Measurements from ENCODE around the gene TOX2.

Gene TOX2

DNA sequence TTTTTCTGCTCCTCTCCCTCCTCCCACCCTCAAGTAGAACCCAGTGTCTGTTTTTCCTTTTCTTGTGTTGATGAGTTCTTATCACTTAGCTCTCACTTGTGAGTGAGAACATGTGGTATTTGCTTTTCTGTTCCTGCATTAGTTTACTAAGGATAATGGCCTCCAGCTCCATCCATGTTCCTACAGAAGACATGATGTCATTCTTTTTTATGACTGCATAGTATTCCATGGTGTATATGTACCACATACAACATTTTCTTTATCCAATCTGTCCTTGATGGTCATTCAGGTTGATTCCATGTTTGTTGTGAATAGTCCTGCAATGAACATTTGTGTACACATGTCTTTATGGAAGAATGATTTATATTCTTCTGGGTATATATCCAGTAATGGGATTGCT is 81.0 kb downstream of the TOX2 start:
- no peak for DNase-seq (ENCODE audit: low read depth in 1 of 2, low spot score in 1 of 2)

DNA sequence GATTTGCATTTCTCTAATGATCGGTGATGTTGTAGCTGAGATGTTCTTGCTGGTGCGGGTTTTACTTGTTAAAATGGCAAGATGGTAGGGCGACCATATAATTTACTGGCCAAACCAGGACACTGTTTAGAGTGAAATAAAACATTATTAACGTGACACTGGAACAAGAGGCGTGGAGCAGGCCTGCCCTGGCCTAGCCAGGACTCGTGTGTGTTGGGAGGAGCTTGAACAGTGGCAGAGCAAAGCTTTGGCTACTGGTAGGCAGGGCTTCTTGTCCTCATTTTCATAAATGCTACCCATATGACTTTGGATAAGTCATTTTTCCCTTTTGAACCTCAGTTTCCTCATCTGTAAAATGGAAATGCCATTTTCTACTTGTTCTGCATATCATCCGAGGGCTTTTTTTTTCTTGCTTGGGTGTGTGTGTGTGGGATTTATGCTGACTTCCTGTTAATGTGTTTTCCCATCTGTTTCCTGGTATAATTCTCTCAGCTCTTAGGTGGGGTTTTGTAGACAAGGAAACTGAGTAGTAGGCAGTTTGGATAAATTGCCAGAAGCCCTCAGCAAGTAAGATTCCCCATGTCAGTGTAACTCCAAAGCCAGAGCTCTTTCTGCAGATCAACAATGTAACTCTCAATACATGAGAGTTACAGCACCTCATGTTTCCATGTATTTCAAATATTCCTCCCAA is 81.7 kb downstream of the TOX2 start:
- DNase-seq (ENCODE audit: low read depth in 1 of 2, low spot score in 1 of 2) = no peak

DNA sequence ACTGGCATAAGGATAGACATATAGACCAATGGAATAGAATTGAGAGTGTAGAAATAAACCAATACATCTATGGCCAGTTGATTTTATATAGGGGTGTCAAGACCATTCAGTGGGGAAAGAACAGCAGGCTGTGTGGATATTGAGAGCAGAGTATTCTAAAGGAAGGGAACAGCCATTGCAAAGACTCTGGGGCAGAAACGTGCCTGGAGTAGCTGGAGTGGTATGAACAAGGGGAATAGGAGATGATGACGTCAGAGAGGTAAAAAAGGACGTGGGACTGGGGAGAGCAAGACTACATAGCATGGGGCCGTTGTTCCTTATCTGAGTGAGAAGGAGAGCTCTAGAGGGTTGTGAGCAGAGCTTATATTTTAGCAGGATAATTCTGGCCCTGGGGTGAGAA is 85.2 kb downstream of the TOX2 start:
- no peak for DNase-seq (ENCODE audit: low read depth in 1 of 2, low spot score in 1 of 2)

DNA sequence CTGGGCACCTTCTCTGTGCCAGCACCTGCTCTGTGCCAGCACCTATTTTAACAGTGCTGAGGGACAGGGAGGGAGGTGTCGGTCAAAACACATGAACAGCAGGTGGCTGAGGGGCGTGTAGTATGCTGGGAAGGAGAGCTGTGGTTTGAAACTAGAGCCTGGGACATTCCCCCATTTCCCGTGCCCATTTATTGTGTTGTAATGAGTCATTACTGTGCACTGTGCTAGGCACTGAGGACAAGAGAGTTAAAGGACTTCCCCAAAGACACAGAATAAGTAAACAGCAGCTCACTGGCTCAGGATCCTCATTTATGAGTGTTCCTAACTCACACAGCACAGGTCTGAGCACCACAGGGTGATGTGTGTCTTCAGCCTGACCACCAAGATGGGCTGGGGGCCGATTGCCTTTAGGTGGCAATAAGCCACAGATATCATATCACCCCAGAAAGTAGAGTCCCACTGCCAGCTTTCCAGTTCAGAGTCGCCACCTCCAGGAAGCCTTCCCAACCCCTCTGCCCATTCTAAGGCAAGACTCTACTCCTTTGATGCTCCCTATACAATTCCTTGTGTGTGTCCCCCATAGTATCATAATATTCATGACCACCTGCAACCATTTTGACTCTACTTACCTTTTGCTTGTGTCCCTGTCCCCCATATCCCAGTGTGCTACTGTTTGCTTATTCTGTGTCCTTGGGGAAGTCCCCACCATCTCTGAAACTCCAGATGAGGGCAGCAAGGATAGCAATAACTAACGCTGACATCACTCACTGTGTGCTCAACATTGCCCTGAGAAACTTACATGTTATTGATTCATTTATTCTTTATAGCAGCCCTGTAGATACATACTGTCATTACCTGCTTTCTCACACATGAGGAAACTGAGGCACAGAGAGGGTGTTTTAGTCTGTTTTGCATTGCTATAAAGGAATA is 87.3 kb downstream of the TOX2 start:
- no peak for DNase-seq (ENCODE audit: low read depth in 1 of 2, low spot score in 1 of 2)

DNA sequence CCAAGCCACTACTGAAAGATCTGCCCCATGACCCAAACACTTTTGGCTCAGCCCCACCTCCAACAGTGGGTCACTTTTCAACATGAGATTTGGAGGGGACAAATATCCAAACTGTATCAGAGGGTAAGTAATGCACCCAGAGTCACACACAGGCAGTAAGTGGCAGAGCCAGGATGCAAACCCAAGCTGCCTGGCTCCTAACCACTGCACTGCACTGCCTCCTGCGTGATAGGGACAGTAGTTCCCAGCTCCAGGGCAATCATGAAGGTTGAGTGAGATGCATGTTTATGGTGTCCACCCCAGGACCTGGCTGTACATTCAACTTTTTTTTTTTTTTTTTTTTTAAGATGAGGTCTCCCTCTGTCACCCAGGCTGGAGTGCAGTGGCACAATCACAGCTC is 88.2 kb downstream of the TOX2 start:
- DNase-seq (ENCODE audit: low read depth in 1 of 2, low spot score in 1 of 2) = no peak

DNA sequence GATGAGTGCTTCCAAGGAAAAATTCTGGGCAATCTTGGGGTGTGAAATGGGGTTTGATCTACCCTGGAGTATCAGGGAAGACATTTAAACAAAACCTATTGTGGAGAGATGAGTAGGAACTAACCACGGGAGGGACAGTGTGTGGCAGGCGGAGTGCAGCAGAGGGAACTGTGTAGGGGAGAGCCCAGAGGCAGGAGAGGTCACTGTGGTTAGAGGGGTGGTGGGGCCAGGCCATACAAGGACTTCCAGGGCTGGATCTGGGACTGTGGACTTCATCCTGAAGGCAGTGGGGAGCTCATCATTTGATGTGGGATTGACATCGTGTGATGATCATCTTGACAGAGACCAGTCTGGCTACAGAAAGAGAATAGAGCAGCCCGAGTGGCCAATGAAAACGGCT is 89.0 kb downstream of the TOX2 start:
- DNase-seq (ENCODE audit: low read depth in 1 of 2, low spot score in 1 of 2) = no peak

DNA sequence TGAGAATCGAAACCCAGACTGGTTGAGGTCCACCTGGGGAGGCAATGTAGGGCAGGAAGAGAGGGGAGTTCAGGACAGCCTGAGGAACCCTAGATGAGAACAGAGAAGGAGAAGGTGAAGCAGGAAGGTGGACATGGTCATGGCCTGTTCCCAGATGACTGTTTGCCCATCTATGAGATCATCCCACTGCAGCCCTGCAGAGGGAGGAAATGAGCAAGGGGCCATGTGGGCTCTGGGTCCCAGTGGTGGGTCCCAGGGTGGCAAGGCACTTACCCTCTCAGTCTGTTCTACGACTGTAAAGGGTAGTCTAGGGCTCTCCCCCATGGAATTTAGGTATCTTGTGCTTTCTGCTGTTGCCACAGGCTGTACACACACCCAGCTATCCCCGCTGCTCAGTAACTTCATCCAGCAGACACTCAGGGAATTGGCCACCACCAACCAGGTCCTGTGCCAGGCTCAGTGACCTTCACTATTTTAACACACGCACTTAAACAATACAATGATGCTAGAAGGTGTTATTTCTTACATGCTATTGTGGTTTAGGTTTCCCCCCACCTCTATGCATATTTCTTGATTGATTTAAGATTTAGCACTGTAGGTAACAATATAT is 89.8 kb downstream of the TOX2 start:
- no peak for DNase-seq (ENCODE audit: low read depth in 1 of 2, low spot score in 1 of 2)

DNA sequence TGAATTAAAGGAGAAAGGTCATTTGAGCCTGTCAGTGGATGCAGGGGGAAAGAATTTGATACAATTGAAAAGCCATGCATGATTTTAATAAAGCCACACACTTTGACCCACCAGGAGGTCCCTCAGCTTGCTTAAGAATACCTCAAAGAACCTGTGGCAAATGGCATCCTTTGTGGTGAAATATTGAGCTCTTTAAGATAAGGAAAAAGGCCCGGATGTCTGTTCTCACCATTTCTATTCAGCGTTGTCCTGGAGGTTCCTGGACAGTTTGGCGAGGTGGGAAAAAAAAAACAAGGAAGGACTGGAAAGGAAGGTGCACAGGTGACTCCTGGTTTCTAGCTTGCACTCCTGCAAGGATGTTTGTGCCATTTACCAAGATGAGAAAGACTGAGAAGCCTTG is 91.0 kb downstream of the TOX2 start:
- DNase-seq (ENCODE audit: low read depth in 1 of 2, low spot score in 1 of 2) = no peak

DNA sequence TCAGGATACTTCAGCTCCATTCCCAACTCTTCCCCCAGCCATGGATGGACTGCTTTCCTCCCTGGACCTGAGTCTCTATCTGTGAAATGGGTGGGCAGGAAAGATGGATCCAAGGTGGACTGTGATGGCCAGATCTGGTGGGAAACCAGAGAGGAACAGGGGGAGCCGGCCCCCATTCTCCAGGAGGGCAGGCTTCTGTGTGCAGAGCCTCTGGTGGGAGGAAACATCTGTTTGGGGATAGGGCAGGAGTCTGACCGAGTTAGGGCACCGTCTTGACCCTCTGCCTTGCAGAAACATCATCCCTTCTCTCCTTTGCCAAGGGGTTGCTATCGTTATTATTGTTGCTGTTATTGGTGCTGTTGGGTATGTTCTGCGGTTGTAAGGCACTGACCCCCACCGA is 91.5 kb downstream of the TOX2 start:
- no peak for DNase-seq (ENCODE audit: low read depth in 1 of 2, low spot score in 1 of 2)

DNA sequence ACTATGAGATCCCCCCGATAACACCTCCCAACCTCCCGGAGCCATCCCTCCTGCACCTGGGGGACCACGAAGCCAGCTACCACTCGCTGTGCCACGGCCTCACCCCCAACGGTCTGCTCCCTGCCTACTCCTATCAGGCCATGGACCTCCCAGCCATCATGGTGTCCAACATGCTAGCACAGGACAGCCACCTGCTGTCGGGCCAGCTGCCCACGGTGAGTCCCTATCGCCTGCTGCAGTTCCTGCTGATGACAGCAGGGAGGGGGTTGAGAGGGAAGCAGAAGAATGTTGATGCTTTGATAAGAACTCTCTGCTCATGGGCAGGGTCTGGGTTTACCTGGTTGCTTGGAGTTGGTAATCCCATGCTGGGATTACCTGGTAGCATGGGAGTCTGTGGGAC is 91.9 kb downstream of the TOX2 start:
- no peak for DNase-seq (ENCODE audit: low read depth in 1 of 2, low spot score in 1 of 2)

DNA sequence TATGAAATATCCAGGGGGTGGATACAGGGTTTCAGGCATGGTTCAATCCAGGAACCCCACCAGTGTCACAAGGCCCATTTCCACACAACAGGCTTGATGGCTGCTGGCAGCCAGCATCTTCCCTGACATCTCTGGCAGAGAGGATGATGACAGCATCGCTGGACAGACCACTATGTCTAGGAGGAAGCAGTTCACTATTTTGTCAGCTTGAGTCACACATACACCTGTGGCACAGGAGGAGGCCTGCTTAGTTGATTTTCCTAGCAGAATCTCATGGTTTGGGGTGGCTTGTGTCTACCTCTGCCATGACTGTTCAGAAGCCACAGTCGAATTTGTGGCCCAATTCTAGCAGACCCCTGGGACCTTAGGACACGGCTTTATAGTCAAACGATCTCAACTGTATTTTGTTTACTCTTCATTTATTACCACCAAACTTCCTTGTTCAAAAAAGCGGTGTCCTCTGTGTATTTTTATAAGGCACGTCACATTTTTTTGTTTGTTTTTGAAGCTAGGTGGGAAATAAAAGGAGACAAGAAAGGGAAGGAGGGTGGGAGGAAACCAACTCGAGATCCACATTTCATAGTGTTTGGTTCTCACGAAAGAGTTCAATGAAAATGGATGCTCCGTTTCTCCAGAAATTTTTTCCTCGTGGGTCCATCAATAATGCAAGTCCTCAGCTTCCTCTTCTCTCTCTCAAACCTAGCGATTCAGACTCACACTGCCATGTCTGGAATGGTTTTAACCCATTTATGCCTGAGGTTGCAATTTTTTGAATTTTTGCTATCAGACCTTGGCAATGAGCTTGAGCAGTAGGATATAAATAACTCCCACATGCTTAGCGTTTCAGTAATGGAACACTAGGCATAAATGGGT is 94.4 kb downstream of the TOX2 start:
- DNase-seq (ENCODE audit: low read depth in 1 of 2, low spot score in 1 of 2) = no peak

DNA sequence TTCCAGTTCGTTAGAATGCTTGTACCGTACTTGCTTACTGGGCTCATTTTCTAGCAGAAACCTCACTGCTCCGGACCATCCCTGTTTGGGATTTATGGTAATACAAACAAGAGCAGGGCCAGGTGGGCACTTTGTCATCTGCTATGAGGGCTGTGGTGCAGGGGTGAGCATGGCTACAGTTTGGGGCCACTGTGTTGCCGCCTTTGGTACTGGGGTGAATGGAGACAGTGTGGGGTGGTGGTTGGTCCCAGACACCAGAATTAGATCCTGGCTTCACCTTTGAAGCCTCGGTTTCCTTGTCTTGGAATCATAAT is 95.0 kb downstream of the TOX2 start:
- no peak for DNase-seq (ENCODE audit: low read depth in 1 of 2, low spot score in 1 of 2)

DNA sequence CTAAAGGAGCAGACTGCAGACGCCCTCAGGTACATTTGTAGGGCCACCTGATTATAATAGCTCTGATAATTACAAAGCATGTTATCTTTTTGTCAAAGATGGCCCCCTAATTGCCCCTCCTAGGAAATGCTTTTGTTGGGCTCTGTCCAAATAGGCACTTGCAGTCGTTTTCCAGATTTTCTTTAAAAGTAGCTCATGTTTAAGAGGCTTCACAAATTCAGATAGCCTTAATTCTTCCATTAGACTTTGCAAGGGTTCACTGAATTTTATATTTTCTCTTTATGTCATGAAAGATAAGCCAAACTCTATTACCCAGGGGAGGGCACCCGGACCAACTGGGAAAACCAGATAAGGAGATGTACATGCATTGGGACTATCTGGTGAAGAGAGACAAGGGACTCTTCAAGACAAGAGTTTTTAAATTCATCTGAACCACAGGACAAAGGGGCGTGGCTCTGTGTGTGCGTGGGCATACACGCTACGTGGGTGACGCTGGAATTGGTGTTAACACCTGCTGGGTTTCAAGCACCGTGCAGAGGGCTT is 95.6 kb downstream of the TOX2 start:
- DNase-seq (ENCODE audit: low read depth in 1 of 2, low spot score in 1 of 2) = no peak

DNA sequence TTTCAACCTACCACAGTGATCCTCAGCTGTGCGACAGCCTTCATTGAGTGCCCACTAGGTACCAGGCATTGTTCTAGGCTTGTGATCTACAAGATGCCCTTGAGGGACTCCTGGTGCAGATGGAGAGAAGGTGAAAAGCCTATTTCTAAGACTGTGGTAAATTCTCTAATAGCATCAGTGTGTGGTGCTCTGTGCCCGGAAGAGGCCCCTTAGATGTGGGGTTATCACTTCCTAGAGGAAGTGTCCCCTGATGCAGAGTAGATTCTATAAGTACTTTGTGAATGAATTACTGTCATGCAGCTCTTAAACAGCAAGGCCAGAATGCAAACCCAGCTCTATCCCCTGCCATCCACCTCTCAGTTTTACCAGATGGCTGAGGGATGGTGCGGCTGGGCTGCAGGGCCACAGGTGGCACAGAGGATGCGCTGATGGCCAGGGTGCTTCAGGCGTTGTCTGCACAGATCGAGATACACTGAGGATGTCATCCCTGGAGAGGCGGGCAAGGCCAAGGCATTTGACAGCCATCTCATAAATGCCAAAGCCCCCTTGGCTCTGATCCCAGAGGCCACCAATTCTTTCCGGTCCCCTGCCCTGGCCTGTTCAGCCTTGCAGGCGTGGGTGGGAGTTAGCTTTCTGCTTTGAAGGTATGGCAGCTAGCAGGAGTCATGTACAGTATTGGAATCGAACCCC is 96.7 kb downstream of the TOX2 start:
- DNase-seq (ENCODE audit: low read depth in 1 of 2, low spot score in 1 of 2) = no peak

DNA sequence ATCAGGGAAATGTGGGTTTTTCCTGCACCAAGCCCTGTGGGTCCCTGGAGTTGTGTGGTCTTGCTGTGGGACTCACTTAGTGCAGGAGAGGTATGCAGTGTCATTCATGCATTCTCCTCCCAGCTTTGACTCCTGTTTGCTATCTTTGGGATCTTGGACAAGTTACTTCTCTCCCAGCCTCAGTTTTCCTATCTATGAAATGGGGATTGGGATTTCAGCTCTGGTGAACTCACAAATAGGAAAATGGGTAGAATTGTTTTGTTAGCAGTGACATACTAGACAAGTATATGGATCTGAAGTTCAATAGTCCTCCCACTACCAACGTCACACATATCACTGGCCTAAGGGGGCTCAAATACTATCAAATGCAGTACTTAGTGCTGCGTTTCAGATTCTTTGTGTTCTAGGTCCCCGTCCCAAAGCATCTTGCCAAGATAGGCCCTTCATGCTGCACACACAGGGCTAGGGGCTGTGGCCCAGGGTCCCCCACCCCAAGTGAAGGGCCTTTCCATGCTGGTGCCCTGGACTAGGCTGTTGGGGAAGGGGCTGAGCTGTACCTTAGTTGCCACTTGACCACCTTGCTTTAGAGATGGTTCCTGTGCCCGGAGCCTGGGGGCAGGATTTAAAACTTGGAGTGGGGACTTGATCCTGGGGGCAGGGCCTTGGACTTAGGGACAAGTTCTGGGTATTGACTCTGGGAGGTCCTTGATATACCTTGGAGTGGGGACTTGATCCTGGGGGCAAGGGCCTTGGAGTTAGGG is 98.0 kb downstream of the TOX2 start:
- no peak for DNase-seq (ENCODE audit: low read depth in 1 of 2, low spot score in 1 of 2)

DNA sequence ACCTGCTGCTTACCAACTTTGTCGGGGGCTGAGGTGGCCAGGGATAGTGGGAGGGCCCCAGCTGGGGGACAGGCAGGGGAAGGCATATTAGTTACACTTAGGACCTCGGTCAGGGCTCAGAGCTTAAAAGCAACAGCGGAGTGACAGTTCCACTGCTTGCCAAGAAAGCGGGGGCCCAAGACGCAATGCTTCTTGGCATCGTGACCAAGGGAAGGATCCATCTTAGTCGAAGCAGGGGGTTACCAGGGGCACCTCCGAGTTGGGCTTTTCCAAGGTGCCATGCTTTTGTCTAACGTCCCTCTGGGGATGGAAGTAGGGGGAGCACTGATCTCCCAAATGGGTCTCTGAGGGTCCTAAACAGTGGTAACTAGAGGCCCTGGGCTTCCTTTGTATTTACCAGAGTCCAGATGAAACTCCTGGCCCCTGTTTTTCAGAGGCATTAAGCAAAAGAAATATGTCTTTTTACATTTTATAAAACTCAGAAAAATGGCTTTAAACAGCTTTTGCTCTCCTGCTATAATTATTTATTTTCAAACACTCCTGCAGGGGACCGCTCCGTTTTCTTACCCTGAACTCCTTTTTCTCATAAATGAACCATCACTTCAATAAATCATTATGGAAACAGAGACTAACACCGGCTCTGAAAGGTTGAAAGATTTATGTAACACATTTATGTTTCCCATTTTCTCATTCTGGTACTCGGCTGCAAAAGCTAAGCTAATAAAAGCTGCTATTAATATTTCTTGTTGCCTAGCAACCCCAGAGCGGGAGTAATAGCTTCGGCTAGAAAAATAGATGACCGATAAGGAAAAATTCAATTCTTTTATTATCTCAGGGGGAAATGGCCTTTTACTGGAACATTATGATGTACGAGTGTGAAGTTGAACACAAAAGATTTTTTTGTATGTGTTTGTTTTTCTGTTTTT is 100.4 kb downstream of the TOX2 start:
- no peak for DNase-seq (ENCODE audit: low read depth in 1 of 2, low spot score in 1 of 2)

DNA sequence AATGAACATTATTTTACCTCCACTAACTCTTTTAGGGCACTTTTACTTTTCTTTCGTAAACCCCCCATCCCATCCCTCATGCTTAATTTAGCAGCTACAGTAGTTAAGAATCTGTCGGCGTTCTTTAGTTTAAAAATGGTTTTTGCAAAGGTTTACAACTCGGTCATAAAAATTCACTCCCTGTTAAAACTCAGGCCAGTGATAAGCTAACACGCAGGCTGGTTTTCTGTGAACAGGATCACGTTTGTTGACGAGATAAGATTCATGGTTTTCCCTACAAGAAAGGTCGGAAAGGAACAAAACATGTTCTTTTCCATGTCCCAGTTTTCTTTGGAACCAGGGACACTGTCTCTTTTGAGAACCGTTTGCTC is 101.1 kb downstream of the TOX2 start:
- DNase-seq (ENCODE audit: low read depth in 1 of 2, low spot score in 1 of 2) = no peak

DNA sequence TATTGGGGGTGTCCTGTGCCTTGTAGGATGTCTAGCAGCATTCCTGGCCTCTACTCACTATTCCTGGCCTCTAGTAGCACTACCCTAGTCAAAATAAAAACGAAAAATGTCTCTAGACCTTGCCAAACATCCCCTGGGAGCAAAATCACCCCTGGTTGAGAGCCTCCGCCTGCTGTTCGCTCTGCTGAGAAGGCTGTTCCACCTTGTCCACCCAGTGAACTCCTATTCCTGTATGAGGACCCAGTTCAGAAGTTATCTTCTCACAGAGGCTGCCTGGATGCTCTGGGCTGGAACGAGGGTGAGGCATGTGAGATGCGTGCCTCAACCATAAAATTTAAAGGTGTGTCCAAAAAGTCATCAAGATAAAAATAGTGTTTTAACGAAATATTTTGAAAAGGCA is 101.9 kb downstream of the TOX2 start:
- no peak for DNase-seq (ENCODE audit: low read depth in 1 of 2, low spot score in 1 of 2)

DNA sequence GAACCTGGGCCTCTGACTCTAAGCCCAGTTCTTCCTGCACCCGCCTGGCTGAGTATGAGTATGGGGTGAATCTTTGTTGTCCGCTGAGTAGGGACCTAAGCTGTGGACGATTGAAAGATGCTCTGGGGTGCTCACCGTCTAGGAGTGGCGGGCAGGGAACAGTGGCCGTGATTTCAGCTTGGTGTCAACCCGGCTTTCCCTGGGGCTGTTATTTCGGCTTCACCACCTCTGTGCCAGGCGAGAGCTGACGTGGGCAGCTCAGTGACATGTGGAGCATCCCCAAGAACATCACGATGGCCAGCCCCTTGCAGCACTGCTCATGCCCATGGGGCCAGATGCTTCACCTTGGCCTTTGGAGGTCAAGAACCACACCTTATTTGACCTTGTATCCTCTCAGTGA is 102.6 kb downstream of the TOX2 start:
- DNase-seq (ENCODE audit: low read depth in 1 of 2, low spot score in 1 of 2) = no peak
